Measurements from ENCODE around the gene ASCL1.

- TF ChIP-seq CTCF (IDR thresholded peaks at IDR 0.05) (no peak), RELA (CRISPR knock-in tag; IDR thresholded peaks at IDR 0.05; ENCODE audit: borderline replicate concordance) (no peak), NR3C1 (CRISPR knock-in tag; conservative IDR thresholded peaks at IDR 0.05; ENCODE audit: low read depth) (no peak), CREB1 (CRISPR knock-in tag; IDR thresholded peaks at IDR 0.05) (no peak)
- TF ChIP-seq, protein P1, sequence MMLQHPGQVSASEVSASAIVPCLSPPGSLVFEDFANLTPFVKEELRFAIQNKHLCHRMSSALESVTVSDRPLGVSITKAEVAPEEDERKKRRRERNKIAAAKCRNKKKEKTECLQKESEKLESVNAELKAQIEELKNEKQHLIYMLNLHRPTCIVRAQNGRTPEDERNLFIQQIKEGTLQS (CRISPR knock-in tag; conservative IDR thresholded peaks at IDR 0.05): no peak
Observed at GRCh38 chr12:102960766-102961465, 3.4 kb downstream of the ASCL1 start.
